Breast epithelium (tissue), 3 donors: Measurements from ENCODE around the gene PTPRN2.

ENCODE experiments used
- POLR2A ChIP-seq: fragments of 450-650 bp; IDR thresholded peaks from one replicate; pipeline ENCODE4 v1.6.1; 2016; ENCODE audit warnings: antibody characterized with exemption, mild to moderate bottlenecking, moderate library complexity
- TF ChIP-seq, protein P1 (sequence below), 3 donors: fragments of 450-650 bp; IDR thresholded peaks; one replicate each; pipeline ENCODE4 v1.5.1; 2016 to 2017; ENCODE audit warnings: antibody characterized with exemption in 3 of 3, mild to moderate bottlenecking in 3 of 3, moderate library complexity in 3 of 3

DNA sequence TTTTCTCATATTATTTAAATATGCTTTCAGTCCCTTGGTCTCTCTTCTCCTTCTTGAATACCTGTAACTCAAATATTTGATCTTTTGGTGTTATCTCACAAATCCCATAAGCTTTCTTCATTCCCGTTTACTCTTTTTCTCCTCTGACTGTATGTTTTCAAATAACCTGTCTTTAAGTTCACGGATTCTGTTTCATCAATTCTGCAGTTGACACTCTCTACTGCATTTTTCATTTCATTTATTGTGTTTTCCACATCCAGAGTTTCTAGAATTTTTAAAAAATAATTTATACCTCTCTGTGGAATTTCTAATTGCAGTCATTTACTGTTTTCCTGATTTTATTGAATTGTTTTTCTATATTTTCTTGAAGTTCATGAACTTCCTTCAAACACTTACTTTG is 298.4 kb downstream of the PTPRN2 start:
- TF ChIP-seq, protein P1, sequence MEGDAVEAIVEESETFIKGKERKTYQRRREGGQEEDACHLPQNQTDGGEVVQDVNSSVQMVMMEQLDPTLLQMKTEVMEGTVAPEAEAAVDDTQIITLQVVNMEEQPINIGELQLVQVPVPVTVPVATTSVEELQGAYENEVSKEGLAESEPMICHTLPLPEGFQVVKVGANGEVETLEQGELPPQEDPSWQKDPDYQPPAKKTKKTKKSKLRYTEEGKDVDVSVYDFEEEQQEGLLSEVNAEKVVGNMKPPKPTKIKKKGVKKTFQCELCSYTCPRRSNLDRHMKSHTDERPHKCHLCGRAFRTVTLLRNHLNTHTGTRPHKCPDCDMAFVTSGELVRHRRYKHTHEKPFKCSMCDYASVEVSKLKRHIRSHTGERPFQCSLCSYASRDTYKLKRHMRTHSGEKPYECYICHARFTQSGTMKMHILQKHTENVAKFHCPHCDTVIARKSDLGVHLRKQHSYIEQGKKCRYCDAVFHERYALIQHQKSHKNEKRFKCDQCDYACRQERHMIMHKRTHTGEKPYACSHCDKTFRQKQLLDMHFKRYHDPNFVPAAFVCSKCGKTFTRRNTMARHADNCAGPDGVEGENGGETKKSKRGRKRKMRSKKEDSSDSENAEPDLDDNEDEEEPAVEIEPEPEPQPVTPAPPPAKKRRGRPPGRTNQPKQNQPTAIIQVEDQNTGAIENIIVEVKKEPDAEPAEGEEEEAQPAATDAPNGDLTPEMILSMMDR (IDR thresholded peaks at IDR 0.05), result no peak
- TF ChIP-seq POLR2A, result no peak
